ENCODE data around the gene GABBR2. TPM values are rescaled to one million over a fixed set of nuclear protein-coding genes. Genes with fewer than 3 reads are reported as not detected.

GABBR2 gene
- not detected in 2 replicates for total RNA-seq (2022)
- percentile 2 among the genes with signal in this experiment for Bru-seq, nascent RNA
- percentile 6 among the genes with signal in this experiment for BruChase-seq, experiment 1, labeled RNA remaining after a 6-hour chase
- BruChase-seq, experiment 2, labeled RNA remaining after a 2-hour chase: percentile 3 among the genes with signal in this experiment
- long read RNA-seq, partial matches to known transcripts: 0 of 1 reads
- long read RNA-seq, other reads (novel, unspliced or antisense): 1 of 1 reads

DNA sequence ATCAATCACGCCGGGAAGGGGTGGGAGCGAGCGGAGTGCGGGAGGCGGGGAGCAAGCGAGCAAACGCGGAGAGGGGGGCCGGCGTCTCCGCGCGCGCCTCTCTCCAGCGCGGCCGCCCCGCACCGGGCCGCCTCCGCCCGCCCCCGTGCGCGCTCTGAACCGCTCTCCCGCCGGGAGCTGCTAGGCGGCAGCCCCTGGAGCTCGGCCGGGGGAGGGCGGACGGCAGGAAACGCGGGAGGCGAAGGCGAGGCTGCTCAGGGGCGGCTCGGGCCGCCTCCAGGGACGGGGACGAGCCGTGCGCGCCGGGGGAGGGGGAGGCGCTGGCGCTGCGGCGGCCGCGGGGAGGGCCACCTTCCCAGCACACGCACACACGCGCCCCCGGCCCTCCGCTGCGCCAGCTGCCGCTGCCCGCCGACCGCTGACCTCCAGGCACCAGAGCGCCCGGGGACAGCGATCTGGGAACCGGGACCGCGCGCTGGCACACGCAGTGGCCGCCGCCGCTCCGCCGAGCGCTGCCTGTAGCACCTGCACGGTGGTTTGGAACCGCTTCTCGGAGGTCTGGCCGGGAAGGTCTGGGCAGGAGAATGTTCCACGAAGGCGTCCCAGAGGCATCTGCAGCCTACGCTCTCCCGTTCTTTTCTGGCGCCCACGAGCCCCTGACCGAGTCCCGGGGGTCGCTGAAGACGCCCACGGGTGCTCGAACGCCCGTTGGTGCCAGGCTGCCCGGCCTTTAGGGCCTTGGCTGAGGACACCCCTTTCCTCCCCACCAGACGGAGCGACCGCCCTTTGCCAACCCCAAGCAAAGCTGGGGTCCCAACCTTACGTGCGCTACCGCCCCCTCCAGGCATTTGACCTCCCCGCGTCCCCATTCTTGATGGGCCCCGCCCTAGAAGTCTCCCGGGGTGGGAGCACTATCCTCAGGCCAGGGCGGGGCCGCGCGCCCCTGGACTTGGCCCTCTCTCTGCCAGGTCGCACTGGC is at the start of gene GABBR2:
GABBR2 (minus strand) TSS at position 3 of the 979 bp plus-strand sequence. CDS start 198 bp downstream, outside the sequence.
- Mint-ChIP-seq H3K4me3 (ENCODE audit: unreplicated experiment) (no peak within 1 kb of the TSS), H3K4me1 (ENCODE audit: insufficient read depth, unreplicated experiment) (no peaks in the 10 kb centered on the region), H3K27ac (ENCODE audit: low read depth, unreplicated experiment) (no peak within 1 kb of the TSS), H3K9me3 (ENCODE audit: unreplicated experiment) (no peaks in the 10 kb centered on the region), H3K27me3 (ENCODE audit: insufficient read depth, unreplicated experiment) (peaks cover 43% of the 10 kb centered on the region), H3K36me3 (ENCODE audit: insufficient read depth, unreplicated experiment) (no peaks in the 10 kb centered on the region)
- no TSS peak for BruUV-seq (replicated peaks)
- ChIA-PET CTCF (no interaction called here), POLR2A (no interaction called here)
- no peak for DNase-seq (ENCODE audit: unreplicated experiment)
- TF ChIP-seq, protein P1, sequence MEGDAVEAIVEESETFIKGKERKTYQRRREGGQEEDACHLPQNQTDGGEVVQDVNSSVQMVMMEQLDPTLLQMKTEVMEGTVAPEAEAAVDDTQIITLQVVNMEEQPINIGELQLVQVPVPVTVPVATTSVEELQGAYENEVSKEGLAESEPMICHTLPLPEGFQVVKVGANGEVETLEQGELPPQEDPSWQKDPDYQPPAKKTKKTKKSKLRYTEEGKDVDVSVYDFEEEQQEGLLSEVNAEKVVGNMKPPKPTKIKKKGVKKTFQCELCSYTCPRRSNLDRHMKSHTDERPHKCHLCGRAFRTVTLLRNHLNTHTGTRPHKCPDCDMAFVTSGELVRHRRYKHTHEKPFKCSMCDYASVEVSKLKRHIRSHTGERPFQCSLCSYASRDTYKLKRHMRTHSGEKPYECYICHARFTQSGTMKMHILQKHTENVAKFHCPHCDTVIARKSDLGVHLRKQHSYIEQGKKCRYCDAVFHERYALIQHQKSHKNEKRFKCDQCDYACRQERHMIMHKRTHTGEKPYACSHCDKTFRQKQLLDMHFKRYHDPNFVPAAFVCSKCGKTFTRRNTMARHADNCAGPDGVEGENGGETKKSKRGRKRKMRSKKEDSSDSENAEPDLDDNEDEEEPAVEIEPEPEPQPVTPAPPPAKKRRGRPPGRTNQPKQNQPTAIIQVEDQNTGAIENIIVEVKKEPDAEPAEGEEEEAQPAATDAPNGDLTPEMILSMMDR (IDR thresholded peaks at IDR 0.05; ENCODE audit: unreplicated experiment): no peak
- intact Hi-C loops (cut with micrococcal nuclease): no loop called here

DNA sequence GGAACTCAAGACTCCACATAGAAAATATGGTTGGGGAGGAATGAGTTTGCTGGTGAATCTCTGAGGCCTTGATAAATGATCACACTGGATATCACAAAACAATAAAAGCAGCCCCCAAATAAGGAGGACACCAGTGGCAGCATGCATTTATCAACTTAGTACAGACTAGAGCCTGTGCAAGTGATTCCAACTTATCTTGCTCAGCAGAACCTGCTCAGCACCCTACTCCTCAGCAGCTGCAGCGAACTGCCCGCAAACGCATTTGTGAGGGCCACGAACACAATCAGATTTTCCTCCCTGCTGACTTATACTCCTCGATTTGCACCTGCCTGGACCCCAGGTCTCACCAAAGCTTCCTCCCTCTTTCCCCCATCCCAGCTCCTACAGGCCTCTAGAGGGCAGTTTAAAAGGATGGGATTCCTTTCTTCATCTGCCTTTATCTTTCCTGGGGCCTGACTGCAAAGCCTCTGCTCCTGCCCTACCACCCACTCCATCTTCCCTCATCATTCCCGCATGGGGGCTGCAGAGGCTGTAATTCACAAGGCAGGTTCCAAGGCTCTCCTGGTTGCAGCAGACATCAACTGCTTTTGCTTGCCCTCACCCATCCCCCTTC is 46.4 kb upstream of the GABBR2 start:
- TF ChIP-seq, protein P1 (IDR thresholded peaks at IDR 0.05; ENCODE audit: unreplicated experiment): no peak
- Mint-ChIP-seq H3K9me3 (ENCODE audit: unreplicated experiment) (peaks cover 15% of the 10 kb centered on the region), H3K36me3 (ENCODE audit: insufficient read depth, unreplicated experiment) (peaks cover 26% of the 10 kb centered on the region), H3K27ac (ENCODE audit: low read depth, unreplicated experiment) (no peak overlapping the region), H3K4me1 (ENCODE audit: insufficient read depth, unreplicated experiment) (no peaks in the 10 kb centered on the region), H3K27me3 (ENCODE audit: insufficient read depth, unreplicated experiment) (no peaks in the 10 kb centered on the region), H3K4me3 (ENCODE audit: unreplicated experiment) (no peak overlapping the region)
- intact Hi-C loops (cut with micrococcal nuclease): no loop called here
- DNase-seq (ENCODE audit: unreplicated experiment): no peak
- ChIA-PET CTCF (interaction anchor here (1.3 kb wide), 1 partner anchor 21 kb away, joined by 5 read pairs; no protein-coding TSS in a partner anchor), POLR2A (no interaction called here)
- no TSS peak for BruUV-seq (replicated peaks)

DNA sequence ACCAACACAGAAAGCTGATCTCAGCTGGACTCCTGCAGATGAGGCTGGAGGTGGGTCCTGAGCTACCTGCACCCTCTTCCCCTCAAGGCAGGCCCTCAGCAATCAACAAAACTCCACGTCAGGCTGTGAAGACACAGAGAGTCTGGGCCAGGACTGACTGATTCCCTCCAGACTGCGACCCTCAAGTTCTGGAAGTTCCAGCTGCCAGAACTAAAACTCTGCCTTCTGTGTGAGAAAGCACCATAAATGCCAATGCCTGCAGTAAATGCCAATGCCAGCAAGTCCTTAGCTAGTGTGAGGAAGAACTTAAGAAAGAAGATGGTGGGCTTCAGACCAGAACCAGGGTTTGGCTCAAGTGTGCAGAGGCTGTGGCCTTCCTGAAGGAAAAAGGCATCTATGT is 42.5 kb upstream of the GABBR2 start:
- no peak for DNase-seq (ENCODE audit: unreplicated experiment)
- Mint-ChIP-seq H3K4me3 (ENCODE audit: unreplicated experiment) (no peak overlapping the region), H3K27ac (ENCODE audit: low read depth, unreplicated experiment) (no peak overlapping the region), H3K9me3 (ENCODE audit: unreplicated experiment) (no peaks in the 10 kb centered on the region), H3K27me3 (ENCODE audit: insufficient read depth, unreplicated experiment) (no peaks in the 10 kb centered on the region), H3K36me3 (ENCODE audit: insufficient read depth, unreplicated experiment) (peaks cover 25% of the 10 kb centered on the region), H3K4me1 (ENCODE audit: insufficient read depth, unreplicated experiment) (no peaks in the 10 kb centered on the region)
- ChIA-PET POLR2A (no interaction called here), CTCF (interaction anchor here (0.6 to 1.7 kb wide), 3 partner anchors 24 to 1360 kb away, joined by 3 to 5 read pairs (median 3); no protein-coding TSS in a partner anchor)
- TF ChIP-seq, protein P1 (IDR thresholded peaks at IDR 0.05; ENCODE audit: unreplicated experiment): no peak
- BruUV-seq (replicated peaks): no TSS peak
- intact Hi-C loops (cut with micrococcal nuclease): no loop called here

Data from MCF 10A (cell line).